ENCODE measurements around the gene MDH1.

DNA sequence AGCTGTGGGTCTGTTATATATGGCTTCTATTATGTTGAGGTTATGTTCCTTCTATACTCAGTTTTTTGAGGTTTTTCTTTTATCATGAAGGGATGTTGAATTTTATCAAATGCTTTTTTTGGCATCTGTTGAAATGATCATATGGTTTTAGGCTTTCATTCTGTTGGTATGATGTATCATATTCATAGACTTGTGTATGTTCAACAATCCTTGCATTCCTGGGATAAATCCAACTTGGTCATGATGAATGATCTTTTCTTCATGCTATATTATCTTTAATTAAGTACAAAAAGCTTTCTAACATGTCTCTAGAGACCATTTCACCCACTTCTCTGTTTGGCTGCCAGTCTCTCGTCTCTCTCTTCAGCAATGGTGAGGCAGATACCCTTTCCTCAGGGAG lies 54.2 kb downstream of the MDH1 start:
- TF ChIP-seq CTCF (IDR thresholded peaks at IDR 0.05) (no peak), POLR2A (IDR thresholded peaks at IDR 0.05) (no peak)

Data from sigmoid colon (tissue), 3 donors.